Ascending aorta (tissue), 2 donors: ENCODE data around the gene VCX3B. TPM values are rescaled to one million over a fixed set of nuclear protein-coding genes. Genes with fewer than 3 reads are reported as not detected.
"Not testable (repeated sequence)": the region's sequence is repeated elsewhere in the genome, so short reads cannot be mapped to it uniquely, and the experiment has no call there.

Experiments used
- DNase-seq, 2 donors: peaks; one replicate each; pipeline ENCODE4 v3.0.0-alpha.2; 2019; ENCODE audit warnings: low spot score in 2 of 2
- H3K27ac ChIP-seq, 2 donors: fragments of 200-600 bp; sonication (generic); one replicate each; pipeline ENCODE4 v1.5.1; 2016 to 2017; ENCODE audit warnings: mild to moderate bottlenecking in 1 of 2
- H3K27me3 ChIP-seq: fragments of 200-600 bp; sonication (generic); one replicate; pipeline ENCODE4 v1.5.1; 2017
- H3K36me3 ChIP-seq, 2 donors: fragments of 200-600 bp; sonication (generic); one replicate each; pipeline ENCODE4 v1.5.1; 2016
- H3K4me1 ChIP-seq, 2 donors: fragments of 200-600 bp; sonication (generic); one replicate each; pipeline ENCODE4 v1.5.1; 2016 to 2017; ENCODE audit warnings: mild to moderate bottlenecking in 1 of 2
- H3K4me3 ChIP-seq, 2 donors: fragments of 200-600 bp; sonication (generic); one replicate each; pipeline ENCODE4 v1.5.1; 2016 to 2017; ENCODE audit warnings: mild to moderate bottlenecking in 1 of 2
- H3K9me3 ChIP-seq, 2 donors: fragments of 200-600 bp; sonication (generic); one replicate each; pipeline ENCODE4 v1.5.1; 2016
- CTCF ChIP-seq, 3 experiments: fragments of 200-600 bp in 2 of 3; fragments of 450-650 bp in 1 of 3; sonication (generic) in 2 of 3; IDR thresholded peaks; one replicate each; pipeline ENCODE4 v1.5.1; 2016 to 2019; ENCODE audit warnings: antibody characterized with exemption in 3 of 3, mild to moderate bottlenecking in 1 of 3, moderate library complexity in 1 of 3
- intact Hi-C: fragments of 100-400 bp; cut with DNase I; formaldehyde crosslinking; loops from one replicate; pipeline ENCODE4 v1.15.1; 2023
- total RNA-seq: library from RNA; depleted of rRNA; stranded (reverse); fragments of >200 nt; gene quantifications from one replicate; pipeline ENCODE4 v1.1.0, GENCODE V29; 2016

VCX3B gene
- total RNA-seq, 1 donor from 2014 or later = not detected

GRCh38 chrX:8462488-8462887 is 2.1 kb upstream of the VCX3B start:
- Histone ChIP-seq H3K36me3 (no peaks in the 10 kb centered on the region), H3K4me1 (no peaks in the 10 kb centered on the region), H3K27ac (no peak overlapping the region), H3K9me3 (no peaks in the 10 kb centered on the region), H3K4me3 (no peak overlapping the region), H3K27me3 (no peaks in the 10 kb centered on the region)
- DNase-seq = no peak
- intact Hi-C loops = no loop called here
- TF ChIP-seq CTCF (IDR thresholded peaks at IDR 0.05) = no peak

- Histone ChIP-seq H3K27me3 (no peaks in the 10 kb centered on the region), H3K4me3 (no peak overlapping the region), H3K9me3 (no peaks in the 10 kb centered on the region), H3K27ac (no peak overlapping the region), H3K36me3 (no peaks in the 10 kb centered on the region), H3K4me1 (no peaks in the 10 kb centered on the region)
- DNase-seq = no peak
- TF ChIP-seq CTCF (IDR thresholded peaks at IDR 0.05) = no peak
- intact Hi-C loops = no loop called here
Measured at GRCh38 chrX:8484360-8484949, 19.8 kb downstream of the VCX3B start.

GRCh38 chrX:8495036-8495435 is 30.4 kb downstream of the VCX3B start:
- intact Hi-C loops, H3K4me3 ChIP-seq, DNase-seq, H3K9me3 ChIP-seq, H3K4me1 ChIP-seq, H3K36me3 ChIP-seq, H3K27ac ChIP-seq, H3K27me3 ChIP-seq: not testable (repeated sequence)

- Histone ChIP-seq H3K27ac (no peak overlapping the region), H3K4me3 (no peak overlapping the region), H3K36me3 (no peaks in the 10 kb centered on the region), H3K9me3 (no peaks in the 10 kb centered on the region), H3K4me1 (no peaks in the 10 kb centered on the region), H3K27me3 (no peaks in the 10 kb centered on the region)
- DNase-seq = no peak
- intact Hi-C loops = no loop called here
- no peak for TF ChIP-seq CTCF (IDR thresholded peaks at IDR 0.05)
Measured at GRCh38 chrX:8500203-8500602, 35.6 kb downstream of the VCX3B start.

GRCh38 chrX:8502101-8502500 is 37.5 kb downstream of the VCX3B start:
- H3K36me3 ChIP-seq, H3K4me3 ChIP-seq, H3K4me1 ChIP-seq, H3K9me3 ChIP-seq, H3K27ac ChIP-seq, DNase-seq, intact Hi-C loops, H3K27me3 ChIP-seq: not testable (repeated sequence)

GRCh38 chrX:8504451-8504850 is 39.8 kb downstream of the VCX3B start:
- Histone ChIP-seq H3K27ac (peak overlapping the region in 1 of 2 donors; percentile 18), H3K27me3 (no peaks in the 10 kb centered on the region), H3K36me3 (no peaks in the 10 kb centered on the region), H3K9me3 (no peaks in the 10 kb centered on the region), H3K4me3 (peak overlapping the region in 1 of 2 donors; percentile 36), H3K4me1 (no peaks in the 10 kb centered on the region)
- TF ChIP-seq CTCF (IDR thresholded peaks at IDR 0.05) = no peak
- DNase-seq = no peak
- intact Hi-C loops = no loop called here
